ENCODE measurements around the gene AAMP.
"Not testable (repeated sequence)": the region's sequence is repeated elsewhere in the genome, so short reads cannot be mapped to it uniquely, and the experiment has no call there.

The AAMP gene

DNA sequence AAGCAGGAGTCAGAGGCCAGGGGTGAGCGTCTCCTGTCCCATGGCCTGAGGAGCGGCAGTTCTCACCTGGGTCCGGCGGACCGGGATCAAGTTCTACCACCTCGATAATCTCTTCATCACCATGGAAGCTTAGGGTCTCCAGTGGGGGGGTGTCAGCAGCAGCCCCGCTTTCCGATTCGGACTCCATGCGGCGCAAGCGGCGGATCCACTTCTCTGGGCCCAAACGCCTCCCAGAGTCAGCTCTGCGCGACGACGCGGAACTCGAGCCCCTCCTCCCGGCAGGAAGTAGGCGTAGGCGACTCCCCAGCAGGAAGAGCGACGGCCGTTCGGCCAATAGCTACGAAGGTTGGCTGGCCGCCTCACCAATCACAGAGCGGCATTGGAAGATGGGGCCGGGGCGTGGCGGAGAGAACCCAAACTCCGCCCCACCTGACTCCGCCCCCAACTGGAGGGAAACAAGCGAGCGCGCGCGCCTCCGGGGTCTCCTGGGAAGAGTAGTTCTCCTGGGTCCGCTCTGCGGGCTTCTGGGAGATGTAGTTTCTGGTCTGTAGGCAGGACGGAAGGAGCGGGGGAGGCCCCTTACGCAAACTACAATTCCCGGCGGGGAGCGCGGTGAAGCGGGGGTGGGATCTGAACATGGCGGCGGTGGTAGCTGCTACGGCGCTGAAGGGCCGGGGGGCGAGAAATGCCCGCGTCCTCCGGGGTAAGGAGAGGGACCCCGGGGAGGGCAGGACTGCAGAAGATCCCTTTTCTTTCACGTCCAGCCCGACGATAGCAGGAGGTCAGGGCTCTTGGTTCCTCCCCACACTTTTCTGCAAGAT, at the start of gene AAMP, which contains the start of gene PNKD:
Gene AAMP (minus strand): TSS at position 238 of the 821 bp plus-strand sequence. CDS start 51 bp downstream, at position 187.
Gene PNKD (plus strand): TSS at position 620 of the 821 bp plus-strand sequence. CDS start 17 bp downstream, at position 637.
- in situ Hi-C loops (cut with MboI; ENCODE audit: low pct_unique_long_range_greater_than_20kb, low sequenced_read_pairs, unreplicated experiment) = no loop called here
- TF ChIP-seq, protein P1, sequence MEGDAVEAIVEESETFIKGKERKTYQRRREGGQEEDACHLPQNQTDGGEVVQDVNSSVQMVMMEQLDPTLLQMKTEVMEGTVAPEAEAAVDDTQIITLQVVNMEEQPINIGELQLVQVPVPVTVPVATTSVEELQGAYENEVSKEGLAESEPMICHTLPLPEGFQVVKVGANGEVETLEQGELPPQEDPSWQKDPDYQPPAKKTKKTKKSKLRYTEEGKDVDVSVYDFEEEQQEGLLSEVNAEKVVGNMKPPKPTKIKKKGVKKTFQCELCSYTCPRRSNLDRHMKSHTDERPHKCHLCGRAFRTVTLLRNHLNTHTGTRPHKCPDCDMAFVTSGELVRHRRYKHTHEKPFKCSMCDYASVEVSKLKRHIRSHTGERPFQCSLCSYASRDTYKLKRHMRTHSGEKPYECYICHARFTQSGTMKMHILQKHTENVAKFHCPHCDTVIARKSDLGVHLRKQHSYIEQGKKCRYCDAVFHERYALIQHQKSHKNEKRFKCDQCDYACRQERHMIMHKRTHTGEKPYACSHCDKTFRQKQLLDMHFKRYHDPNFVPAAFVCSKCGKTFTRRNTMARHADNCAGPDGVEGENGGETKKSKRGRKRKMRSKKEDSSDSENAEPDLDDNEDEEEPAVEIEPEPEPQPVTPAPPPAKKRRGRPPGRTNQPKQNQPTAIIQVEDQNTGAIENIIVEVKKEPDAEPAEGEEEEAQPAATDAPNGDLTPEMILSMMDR (IDR thresholded peaks at IDR 0.05; ENCODE audit: extremely low read depth, insufficient read depth, missing control alignments) = no peak
- DNase-seq (ENCODE audit: low spot score) = peak; percentile 98

DNA sequence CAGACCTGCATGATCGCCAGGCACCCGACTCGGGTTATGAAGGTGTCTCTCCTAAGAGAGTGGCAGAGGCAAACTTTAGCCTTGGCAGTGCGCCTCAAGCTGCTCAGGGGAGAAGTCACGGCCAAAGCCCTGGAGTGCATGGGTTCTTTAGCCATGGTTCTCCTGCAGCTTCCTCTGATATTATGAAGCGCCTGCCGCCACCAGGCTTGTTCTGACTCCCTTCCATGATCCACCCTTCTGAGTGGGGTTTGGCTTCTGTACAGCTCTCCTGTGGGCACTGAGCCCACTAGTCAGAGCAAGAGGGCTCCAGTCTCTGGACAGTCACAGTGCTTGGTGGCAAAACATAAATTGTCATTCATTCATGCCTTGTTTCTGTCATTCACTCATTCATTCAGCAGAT, 48.3 kb upstream of the AAMP start:
- DNase-seq (ENCODE audit: low spot score) = no peak
- in situ Hi-C loops (cut with MboI; ENCODE audit: low pct_unique_long_range_greater_than_20kb, low sequenced_read_pairs, unreplicated experiment) = no loop called here
- TF ChIP-seq, protein P1 (IDR thresholded peaks at IDR 0.05; ENCODE audit: extremely low read depth, insufficient read depth, missing control alignments) = no peak

DNA sequence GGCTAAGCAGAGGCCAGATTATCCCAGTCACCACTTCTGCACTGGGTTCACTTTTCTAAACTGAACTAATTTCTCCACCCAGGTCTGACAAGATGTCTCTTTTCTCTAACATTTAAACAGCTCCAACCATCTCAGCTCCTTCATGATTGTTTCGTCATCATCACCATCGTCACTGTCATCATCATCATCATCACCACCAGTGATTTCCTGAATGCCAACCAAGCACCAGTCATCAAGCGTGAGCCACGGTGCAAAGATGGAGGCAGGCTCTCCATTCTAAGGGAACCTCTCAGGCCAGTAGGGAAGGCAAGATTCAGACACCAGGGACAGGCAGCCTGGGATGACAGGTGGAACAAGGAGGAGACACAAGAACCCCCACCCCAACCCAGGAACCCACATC, 47.9 kb upstream of the AAMP start:
- in situ Hi-C loops (cut with MboI; ENCODE audit: low pct_unique_long_range_greater_than_20kb, low sequenced_read_pairs, unreplicated experiment) = no loop called here
- TF ChIP-seq, protein P1 (IDR thresholded peaks at IDR 0.05; ENCODE audit: extremely low read depth, insufficient read depth, missing control alignments) = no peak

GRCh38 chr2:218317303-218317630, 47.3 kb upstream of the AAMP start:
- in situ Hi-C loops (cut with MboI; ENCODE audit: low pct_unique_long_range_greater_than_20kb, low sequenced_read_pairs, unreplicated experiment) = no loop called here
- DNase-seq (ENCODE audit: low spot score) = no peak
- TF ChIP-seq, protein P1 (IDR thresholded peaks at IDR 0.05; ENCODE audit: extremely low read depth, insufficient read depth, missing control alignments) = no peak

More for the DNA sequence above, 47.9 kb upstream of the AAMP start:
- no peak for DNase-seq (ENCODE audit: low spot score)

GRCh38 chr2:218315397-218315796, 45.5 kb upstream of the AAMP start:
- in situ Hi-C loops (cut with MboI; ENCODE audit: low pct_unique_long_range_greater_than_20kb, low sequenced_read_pairs, unreplicated experiment) = no loop called here
- TF ChIP-seq, protein P1 (IDR thresholded peaks at IDR 0.05; ENCODE audit: extremely low read depth, insufficient read depth, missing control alignments) = no peak
- no peak for DNase-seq (ENCODE audit: low spot score)

DNA sequence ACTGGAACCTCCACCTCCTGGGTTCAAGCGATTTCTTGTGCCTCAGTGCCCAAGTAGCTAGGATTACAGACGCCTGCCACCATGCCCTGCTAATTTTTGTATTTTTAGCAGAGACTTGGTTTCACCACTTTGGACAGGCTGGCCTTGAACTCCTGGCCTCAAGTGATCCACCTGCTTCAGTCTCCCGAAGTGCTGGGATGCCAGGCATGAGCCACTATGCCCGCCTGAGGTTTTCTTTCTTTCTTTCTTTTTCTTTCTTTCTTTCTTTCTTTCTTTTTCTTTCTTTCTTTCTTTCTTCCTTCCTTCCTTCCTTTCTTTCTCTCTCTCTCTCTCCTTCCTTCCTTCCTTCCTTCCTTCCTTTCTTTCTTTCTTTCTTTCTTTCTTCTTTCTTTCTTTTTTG, 44.8 kb upstream of the AAMP start:
- in situ Hi-C loops (cut with MboI; ENCODE audit: low pct_unique_long_range_greater_than_20kb, low sequenced_read_pairs, unreplicated experiment); DNase-seq (ENCODE audit: low spot score): not testable (repeated sequence)

DNA sequence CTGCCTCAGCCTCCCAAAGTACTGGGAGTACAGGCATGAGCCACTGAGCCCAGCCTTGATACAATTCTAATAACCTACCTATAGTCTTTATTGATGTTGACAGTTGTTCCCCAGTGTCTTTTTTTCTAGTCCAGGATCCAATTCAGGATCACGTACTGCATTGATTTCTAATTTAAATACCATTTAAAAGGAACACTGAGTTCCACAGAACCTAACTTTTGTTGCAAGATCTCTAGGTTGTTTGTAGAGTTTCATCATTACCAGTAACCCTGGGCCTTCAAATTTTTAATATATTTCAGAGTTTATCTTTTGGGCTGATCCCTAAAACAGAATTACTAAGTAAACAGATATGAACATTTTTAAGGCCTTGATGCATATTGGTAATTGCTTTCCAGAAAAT, 43.4 kb upstream of the AAMP start:
- TF ChIP-seq, protein P1 (IDR thresholded peaks at IDR 0.05; ENCODE audit: extremely low read depth, insufficient read depth, missing control alignments) = no peak
- in situ Hi-C loops (cut with MboI; ENCODE audit: low pct_unique_long_range_greater_than_20kb, low sequenced_read_pairs, unreplicated experiment) = no loop called here
- no peak for DNase-seq (ENCODE audit: low spot score)
